GM15510 (cell line): ENCODE data around the gene ESRP2.

ENCODE experiments used
- POLR2A ChIP-seq: IDR thresholded peaks from 3 replicates; pipeline ENCODE4 v1.6.1; 2011; ENCODE audit warnings: borderline replicate concordance; ENCODE audit not compliant: insufficient read length; ENCODE audit errors: extremely low read depth

ESRP2 gene

GRCh38 chr16:68236137-68236825 is 354 bp upstream of the ESRP2 start:
- TF ChIP-seq POLR2A = peak; percentile 15

GRCh38 chr16:68235108-68235886 is 630 bp downstream of the ESRP2 start:
- TF ChIP-seq POLR2A = no peak

GRCh38 chr16:68234188-68235107 is 1.5 kb downstream of the ESRP2 start:
- no peak for TF ChIP-seq POLR2A

GRCh38 chr16:68233835-68234187 is 2.1 kb downstream of the ESRP2 start:
- TF ChIP-seq POLR2A = no peak

- TF ChIP-seq POLR2A = no peak
Measured at GRCh38 chr16:68233085-68233834, 2.7 kb downstream of the ESRP2 start.

GRCh38 chr16:68232335-68232734 is 3.6 kb downstream of the ESRP2 start:
- no peak for TF ChIP-seq POLR2A

- TF ChIP-seq POLR2A = no peak
Measured at GRCh38 chr16:68231384-68232136, 4.4 kb downstream of the ESRP2 start.

- no peak for TF ChIP-seq POLR2A
Measured at GRCh38 chr16:68230956-68231355, 5.0 kb downstream of the ESRP2 start.

- TF ChIP-seq POLR2A = no peak
Measured at GRCh38 chr16:68230176-68230571, 5.8 kb downstream of the ESRP2 start.

GRCh38 chr16:68229431-68230175 is 6.3 kb downstream of the ESRP2 start:
- TF ChIP-seq POLR2A = no peak

GRCh38 chr16:68228652-68229051 is 7.3 kb downstream of the ESRP2 start:
- no peak for TF ChIP-seq POLR2A

- TF ChIP-seq POLR2A = no peak
Measured at GRCh38 chr16:68227850-68228553, 7.9 kb downstream of the ESRP2 start.
